Superior temporal gyrus (tissue), 1 donor: ENCODE data around the gene CPA2.

Experiments used
- DNase-seq: peaks from one replicate; pipeline ENCODE4 v3.0.0-alpha.2; 2016; ENCODE audit errors: extremely low spot score

The CPA2 gene

DNA sequence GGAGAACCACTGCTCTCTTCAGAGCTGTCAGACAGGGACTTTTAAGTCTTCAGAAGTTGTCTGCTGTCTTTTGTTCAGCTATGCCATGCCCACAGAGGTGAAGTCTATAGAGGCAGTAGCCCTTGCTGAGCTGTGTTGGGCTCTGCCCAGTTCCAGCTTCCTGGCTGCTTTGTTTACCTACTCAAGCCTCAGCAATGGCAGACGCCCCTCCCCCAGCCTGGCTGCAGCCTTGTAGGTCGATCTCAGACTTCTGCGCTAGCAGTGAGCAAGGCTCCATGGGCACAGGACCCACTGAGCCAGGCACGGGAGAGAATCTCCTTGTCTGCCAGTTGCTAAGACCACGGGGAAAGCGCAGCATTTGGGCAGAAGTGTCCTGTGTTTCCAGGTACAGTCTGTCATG is 12.1 kb upstream of the CPA2 start:
- DNase-seq = no peak

DNA sequence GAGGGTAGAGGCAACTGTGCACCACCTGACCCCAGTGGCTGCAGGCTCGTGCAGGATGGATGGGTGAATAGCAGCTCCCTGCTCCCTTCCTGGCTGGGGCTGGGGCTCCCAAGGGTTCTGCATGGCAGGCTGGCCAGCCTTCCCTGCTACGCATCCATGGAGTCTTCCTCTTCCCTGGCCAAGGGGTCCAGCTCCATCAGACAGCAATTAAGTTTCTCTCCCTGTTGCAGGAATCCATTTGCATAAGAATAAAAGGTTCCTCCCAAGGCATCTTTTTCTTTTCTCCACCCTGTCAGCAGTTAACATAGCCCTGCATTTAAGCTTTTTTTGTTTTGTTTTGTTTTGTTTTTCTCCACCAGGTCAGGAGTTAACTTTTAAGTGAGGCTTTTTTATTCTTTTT is 10.0 kb upstream of the CPA2 start:
- DNase-seq = no peak

DNA sequence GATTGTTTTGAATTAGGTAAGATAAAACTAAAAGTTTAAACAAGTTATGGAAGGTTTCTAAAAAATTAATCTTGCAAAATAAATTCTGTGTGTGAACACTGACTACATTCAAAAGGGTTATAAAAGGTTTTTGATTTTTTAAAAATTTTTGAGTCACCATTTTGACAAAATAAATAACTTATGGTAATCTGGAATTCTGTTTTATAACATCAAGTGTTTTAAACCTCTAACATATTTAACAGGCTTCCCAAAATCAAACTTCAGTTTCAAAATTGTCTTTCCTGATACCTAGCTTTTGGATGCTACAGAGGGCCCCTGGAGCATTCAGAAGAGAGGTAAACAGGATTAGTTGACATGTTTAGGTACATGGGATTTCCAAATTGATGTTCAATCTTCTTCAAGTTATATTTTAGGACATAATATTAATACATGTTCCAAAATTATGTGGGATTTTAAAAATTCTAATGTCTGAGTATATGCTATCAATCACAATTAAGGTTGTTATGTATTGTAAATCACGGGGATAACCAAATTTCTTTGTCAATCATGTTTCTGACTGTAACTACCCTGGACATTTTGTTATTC is 8.1 kb upstream of the CPA2 start:
- DNase-seq = no peak

DNA sequence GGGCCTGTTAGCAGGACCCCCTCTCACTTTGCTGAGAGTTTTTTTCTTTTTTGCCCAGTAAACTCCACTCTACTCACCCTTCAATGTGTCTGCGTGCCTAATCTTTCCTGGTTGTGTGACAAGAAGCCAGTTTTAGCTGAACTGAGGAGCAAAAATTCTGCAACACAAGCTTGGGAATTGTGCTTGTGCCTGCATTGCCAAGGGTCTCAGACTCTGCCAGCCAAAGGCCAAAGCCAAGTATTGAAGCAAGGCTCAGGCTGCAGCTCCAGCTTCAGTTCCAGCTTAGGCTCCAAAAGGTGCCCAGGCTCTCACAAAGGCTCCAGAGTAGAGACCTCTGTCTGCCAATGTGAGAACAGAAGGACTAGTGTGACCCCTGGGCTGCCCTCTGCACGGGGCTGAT is 4.2 kb upstream of the CPA2 start:
- no peak for DNase-seq

DNA sequence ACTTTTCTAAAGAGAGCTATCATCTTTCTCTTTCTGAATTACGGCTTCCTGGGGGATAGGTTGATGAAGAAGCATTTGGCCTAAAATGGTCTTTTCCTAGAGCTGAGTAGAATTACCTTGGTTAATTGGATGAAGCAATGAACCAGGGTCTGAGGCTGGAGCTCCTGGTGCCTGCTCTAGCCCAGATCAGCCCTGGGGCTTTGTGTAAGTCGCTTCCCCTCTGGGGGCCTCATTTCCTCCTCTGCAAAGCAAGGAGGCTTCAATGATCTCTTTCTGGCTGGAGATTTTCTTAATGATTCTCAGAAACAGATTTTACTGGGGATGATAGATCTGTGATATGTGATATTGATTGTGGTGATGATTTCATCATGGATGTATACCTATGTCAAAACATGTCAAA is 3.5 kb upstream of the CPA2 start:
- no peak for DNase-seq

DNA sequence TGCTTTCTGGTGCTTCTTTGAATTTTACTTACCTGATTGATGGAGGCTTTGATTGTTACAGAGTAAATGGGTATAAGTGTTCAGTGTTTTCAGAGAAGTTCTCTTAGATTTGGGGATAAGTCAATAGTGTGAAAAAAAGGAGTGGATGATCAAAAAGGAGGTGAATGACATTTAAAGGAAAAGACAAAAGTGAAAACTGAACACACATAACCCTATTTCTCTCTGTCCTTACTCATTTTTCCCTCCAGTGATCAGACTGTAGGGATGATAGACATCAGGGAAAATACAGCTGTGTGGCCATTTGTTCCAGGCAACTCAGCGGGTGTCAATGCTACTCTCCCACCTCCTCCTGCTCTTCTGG is 278 bp downstream of the CPA2 start:
- DNase-seq = no peak

DNA sequence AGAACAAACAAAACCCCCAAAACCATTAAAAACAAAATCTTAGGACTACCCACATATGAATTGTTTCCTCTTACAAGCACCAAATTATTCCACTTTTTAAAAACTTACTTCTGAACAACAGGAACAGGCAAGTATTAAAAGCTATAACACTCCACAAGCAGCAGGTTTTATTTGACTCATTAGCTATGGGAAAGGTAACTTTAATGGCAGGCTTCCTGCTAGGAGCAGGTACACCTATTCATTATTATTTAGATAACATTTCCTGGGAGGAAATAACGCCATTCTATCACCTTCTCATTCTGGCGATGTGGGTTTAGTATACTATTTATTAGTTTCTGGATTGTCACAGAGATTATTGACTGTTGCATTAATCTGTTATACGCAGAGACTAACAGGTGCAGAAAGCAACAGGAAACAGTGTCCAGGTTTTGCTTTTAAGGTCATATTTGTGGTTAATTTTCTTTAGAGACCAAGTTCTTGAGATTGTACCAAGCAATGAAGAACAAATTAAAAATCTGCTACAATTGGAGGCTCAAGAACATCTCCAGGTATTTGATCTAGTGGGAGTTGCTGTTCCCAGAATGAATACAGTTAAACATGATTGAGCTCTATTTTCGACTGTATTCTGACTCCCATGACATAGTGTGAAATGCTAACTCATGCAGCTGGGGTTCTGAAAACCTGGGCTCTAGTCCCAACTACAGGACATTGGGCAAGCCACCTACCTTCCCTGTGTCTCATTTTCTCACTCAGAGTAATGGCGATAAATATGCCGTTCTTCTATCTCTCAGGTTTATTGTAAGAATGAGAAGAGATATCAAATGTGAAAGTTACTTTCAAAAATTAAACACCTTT is 2.0 kb downstream of the CPA2 start:
- no peak for DNase-seq

DNA sequence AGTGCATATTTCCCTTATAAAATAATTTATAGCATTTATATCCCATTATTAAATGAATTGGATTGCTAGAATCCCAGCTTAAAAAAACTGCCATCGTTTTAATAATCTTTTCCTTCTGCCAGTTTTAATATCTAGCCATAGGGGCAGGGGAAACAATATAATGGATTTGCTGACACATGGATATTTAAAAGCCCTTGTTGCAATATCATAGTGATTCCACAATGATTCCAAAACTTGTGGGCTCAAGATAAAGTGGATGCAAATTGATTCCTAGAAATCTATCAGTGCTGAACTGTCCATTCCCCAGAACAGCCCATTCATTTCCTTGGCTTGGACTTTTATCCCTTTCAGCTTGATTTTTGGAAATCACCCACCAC is 2.6 kb downstream of the CPA2 start:
- no peak for DNase-seq

DNA sequence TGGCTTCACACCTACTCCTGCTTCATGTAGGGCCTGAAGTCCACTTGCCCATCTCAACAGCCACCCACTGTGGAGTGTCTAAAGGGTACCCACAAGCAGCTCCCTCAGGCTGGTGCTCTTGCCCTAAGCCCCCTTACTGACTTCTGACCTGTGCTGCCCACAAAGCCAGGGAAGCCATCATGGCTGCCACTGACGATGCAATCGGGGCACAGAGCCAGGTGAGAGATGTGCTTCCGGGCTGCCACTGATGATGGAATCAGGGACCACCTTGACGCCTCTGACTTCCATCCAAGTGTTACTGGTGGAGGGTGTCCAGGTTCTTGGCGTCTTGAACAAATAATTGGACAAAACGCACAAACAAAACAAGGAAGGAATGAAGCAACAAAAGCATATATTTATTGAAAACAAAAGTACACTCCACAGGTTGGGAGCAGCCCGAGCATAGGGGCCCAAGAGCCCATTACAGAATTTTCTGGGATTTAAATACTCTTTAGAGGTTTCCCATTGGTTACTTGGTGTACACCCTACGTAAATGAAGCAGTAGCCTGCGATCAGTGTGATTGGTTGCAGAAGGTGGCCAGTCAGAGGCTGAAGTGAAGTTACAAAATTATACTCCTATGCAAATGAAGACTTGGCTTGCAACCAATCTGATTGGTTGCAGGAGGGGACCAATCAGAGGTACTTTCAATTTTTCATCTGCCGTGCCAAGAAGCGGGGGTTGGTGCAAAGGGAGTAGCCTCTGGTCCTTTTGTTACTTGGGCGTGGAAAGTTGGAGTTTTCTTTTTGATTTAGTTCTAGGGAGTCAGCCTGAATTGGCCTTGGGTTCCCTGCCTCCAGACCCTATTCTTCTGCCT is 4.5 kb downstream of the CPA2 start:
- no peak for DNase-seq

DNA sequence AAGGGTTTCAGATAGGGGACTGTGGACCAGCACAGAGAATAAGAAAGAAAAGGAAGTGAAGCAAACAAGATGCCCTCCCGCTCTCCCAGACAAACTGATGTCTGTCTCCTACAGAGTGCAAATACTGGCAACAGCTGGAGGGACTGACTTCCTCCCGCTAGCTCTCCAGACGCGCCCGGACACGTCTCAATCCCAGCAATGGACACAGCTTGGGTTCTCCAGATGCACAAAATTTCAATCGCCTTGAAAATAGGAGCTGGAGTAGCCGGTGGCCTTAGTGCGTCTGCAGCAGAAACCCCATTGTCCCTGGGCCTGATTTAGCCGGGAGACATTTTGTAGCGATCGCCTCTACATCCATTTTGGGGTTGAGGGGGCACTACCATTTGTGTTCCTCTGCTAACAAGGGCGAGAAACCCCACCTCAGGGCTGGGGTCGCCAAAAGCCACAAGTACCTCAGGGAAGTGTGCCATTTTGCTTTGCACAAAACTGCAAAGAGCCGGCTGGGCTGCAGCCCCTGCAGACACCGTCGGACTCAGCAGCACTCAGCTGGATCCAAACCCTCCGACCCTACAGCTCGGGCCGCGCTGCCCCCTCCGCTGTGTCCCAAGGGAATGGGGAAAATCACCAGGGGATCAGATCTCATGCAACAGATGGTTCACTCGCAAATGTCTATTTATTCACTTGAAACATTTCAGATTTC is 5.9 kb downstream of the CPA2 start:
- DNase-seq = no peak

DNA sequence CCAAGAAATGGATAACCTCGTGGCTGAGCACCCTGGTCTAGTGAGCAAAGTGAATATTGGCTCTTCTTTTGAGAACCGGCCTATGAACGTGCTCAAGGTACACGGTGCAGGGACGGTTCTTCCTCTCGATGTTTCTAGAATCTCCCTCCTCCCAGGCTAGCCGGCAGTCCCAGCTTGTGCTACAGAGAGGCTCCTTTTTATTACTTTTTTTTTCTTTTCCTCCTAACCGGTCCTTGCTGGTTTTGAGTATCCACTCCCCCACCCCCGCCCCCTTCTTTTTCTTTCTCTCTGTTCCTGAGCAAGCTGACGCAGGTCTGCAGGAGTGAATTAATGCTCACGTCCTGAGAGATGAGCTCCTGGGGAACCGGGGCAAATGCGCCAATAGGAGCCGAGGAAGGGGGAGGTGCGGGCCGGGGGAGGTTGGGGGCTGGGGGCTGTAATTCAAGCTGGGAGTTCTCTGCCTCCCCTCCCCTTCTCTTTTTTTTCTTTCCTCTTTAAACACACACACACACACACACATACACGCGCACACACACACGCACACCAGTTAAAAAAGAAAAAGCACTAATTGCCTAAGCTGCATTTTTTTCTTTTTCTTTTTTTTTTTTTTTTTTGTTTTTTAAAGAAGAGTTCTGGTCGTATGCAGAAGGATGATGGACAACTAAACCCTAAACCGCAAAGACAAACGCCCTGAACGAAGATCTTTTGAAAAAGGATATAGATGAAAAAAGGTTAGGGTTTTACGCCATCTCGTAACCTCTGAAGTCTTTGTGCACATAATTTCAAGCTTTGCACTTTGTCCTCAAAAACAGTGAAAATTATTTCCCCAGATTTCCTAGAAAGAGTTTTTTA is 6.6 kb downstream of the CPA2 start:
- DNase-seq = peak; percentile 46

DNA sequence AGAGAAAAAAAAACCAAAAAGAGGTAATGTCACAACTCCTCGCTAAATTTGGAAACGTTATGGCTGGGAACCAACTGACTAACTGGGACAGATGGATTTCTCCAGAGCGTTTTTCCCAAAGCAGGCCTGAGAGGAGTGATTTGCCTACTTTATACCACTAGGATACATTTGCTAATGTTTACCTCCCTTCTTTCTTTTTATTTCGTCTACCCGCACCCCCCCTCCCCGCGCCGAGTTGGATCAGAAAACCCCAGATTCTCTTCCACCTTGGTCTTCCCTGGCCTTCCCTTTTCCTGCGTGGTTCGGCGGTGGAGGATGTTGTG is 7.2 kb downstream of the CPA2 start:
- peak; percentile 71 for DNase-seq

DNA sequence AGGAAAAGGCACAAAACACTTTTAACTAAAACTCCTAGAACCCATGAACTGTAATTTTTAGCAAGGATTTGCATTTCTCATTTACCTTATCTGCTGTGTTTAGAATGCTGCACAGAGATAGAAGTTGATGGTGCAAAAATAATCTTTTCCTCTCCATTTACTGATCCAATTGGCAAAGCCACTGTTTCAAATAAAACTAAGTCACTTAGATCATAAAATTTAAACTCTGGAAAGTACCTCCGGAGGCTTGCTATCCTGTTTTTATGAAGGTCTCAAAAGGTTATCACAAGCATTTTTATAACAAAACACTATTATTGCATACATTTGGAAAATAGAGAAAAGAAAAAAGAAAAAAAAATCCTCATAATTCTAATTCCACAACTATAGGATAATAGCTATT is 7.6 kb downstream of the CPA2 start:
- no peak for DNase-seq

DNA sequence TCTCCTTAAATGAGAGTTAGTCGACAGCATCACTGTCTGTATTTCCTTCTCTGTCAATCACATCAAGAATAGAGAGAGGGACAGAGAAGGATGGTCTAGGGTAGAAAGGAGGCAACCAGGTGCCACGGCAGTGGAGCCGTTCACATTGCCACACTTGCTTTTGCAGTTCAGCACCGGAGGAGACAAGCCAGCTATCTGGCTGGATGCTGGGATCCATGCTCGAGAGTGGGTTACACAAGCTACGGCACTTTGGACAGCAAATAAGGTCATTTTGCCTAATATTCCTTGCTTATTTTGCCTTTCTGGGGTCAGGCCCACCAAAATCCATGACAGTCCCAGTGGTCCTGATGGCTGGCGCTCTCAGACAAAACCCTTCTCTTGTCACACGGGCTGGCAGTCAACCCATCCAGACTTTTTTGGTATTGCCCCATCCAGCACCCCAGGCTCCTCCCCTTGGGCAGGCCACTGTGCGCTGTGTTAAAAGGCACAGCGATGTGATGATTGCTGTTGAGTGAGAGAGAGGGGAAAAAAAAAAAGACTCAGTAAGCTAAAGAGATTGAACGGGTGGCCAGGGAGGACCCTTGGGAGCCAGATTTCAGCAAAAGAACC is 8.4 kb downstream of the CPA2 start:
- no peak for DNase-seq

DNA sequence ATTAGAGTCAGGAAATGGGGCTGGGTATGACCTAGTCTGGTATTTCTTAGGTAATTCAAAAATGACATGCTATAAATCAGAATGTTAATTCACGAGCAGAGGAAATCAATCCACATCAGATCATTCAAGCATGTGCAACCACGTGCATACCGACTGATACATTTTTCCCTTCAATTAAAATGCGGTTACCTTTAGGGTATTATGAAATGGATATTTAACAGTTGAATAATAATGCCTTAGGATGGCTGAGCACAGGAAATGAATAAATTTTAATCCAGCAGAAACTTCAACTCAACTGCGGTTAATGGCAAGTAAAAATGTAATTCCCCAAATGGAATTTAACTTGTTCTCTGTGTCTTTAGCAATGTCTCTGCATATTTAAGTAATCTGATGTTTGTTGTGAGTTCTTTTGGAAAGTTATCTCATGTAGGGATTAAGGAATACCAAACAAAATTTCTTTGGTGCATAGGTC is 9.2 kb downstream of the CPA2 start:
- DNase-seq = no peak

DNA sequence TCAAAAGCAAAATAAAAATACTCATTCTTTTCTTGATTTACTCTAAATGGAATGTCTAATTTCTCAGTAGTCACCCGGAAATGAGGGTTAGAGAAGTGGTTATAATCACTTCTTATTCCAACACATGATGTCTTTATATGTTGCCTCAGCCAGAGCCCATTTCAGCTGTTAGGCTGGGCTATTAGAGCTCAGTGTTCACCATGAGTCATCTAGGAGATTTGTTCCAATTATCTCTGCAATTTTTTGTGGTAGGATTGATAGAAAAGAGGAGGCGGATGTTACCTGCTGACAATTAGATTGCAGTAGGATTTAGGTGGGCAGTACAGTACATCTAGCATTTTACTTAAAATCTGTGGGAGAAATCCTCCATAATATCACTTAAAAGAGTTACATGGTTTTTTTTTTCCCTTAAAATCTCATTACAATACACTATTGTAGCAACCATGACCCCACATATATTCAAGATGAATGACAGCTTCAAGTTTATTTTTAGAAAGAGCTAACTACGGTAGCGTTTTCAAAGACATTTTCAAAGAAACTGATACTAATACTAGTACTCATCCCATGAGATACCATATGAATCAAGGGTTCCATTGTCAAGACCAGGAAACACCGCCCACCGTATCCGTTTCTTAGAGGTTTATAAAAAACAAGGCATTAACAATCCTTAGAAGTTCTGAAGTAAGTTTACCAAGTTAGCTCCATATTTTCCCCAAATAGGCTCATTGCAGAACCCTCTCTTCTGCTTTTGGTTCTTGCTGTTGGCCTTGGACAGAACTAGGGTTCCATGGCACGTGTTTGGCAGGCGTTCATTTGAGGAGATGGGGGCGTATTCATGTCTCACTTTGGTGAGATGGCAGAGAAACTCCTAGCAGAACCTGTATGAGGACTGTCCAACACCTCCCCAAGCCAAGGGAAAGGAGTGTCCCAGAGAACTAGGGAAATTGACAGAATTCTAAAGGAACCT is 10.4 kb downstream of the CPA2 start:
- no peak for DNase-seq

DNA sequence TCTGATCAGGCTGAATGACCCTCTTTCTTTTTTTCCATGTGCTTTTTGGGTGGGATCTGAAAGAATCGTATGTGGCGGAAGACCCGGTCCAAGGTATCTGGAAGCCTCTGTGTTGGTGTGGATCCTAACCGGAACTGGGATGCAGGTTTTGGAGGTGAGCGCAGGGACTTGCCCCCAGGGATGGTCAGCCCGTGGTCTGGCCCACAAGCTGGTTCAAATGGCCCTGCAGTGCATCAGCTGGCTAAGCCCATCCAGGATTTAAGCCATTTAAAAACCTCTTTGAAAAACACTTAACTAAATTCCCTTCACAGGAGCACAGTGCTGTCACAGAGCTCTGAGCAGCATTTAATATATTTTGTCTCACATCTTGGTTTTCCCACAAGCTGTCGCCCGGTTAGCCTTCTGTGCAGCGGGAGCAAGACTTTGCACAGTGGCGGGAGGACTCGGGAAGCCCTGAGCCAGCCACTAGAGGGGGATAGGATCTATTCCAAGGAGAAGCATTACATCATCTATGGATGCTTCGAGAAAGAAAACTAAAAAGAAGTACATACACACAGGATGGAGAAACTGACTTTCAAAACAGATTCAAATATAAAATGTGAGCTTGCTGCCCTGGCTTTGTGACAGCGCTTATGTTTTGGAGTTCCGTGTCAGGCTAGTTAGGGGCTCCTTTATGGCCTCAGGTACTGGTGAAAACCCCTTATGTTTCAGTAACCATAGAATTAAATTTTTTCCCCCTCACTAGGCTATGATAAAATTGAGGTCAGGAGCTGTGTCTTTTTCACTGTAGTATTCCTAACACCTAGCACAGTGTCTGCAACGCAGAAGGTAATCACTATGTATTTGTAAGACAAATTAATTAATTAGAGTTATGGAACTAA is 11.3 kb downstream of the CPA2 start:
- peak; percentile 85 for DNase-seq

DNA sequence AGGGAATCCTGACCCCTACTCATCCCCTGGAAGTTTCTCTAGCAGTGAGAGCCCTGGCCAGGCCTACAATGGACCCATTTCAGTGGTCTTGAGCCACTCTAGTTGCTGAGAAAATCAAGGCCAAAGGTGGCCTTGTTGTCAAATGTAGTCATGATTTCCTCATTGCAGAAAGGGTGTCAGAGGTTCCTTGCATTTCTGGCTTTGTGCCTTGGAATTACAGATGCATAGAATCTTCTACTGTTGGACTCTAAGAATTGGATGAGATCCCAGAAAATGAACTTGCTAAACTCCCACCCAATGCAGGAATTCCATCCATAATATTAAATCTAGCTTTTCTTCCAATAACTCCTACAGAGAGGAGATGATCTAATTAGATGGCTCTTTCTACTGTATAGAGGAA is 12.2 kb downstream of the CPA2 start:
- no peak for DNase-seq

DNA sequence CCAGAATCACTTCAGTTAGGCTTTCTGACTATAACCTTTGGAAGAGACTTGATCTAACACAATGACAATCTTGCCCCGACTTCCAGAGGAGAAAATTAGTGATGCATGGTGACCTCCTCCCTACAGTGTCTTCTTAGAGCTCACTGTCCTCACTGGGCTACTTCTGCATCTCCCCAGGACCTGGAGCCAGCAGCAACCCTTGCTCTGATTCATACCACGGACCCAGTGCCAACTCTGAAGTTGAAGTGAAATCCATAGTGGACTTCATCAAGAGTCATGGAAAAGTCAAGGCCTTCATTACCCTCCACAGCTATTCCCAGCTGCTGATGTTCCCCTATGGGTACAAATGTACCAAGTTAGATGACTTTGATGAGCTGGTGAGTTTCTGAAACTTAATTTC is 12.6 kb downstream of the CPA2 start:
- no peak for DNase-seq
